ENCODE data around the gene MAFG.

- TF ChIP-seq NFRKB (IDR thresholded peaks at IDR 0.05) = no peak
- no peak for TF ChIP-seq NR2C2 (CRISPR knock-in tag; IDR thresholded peaks at IDR 0.05; ENCODE audit: borderline replicate concordance)
- TF ChIP-seq, protein P1, sequence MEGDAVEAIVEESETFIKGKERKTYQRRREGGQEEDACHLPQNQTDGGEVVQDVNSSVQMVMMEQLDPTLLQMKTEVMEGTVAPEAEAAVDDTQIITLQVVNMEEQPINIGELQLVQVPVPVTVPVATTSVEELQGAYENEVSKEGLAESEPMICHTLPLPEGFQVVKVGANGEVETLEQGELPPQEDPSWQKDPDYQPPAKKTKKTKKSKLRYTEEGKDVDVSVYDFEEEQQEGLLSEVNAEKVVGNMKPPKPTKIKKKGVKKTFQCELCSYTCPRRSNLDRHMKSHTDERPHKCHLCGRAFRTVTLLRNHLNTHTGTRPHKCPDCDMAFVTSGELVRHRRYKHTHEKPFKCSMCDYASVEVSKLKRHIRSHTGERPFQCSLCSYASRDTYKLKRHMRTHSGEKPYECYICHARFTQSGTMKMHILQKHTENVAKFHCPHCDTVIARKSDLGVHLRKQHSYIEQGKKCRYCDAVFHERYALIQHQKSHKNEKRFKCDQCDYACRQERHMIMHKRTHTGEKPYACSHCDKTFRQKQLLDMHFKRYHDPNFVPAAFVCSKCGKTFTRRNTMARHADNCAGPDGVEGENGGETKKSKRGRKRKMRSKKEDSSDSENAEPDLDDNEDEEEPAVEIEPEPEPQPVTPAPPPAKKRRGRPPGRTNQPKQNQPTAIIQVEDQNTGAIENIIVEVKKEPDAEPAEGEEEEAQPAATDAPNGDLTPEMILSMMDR (CRISPR knock-in tag; IDR thresholded peaks at IDR 0.05) = no peak
Measured at GRCh38 chr17:81939881-81940385, 12.4 kb upstream of the MAFG start.

Measured in HepG2 (cell line).